HG03571 (cell line): ENCODE measurements around the gene SEC61G.
A peak's percentile ranks its signal among the peaks of the same experiment; 100 is the strongest.

ENCODE experiments used
- ATAC-seq: cut with Tn5 transposase; IDR thresholded peaks from one replicate; pipeline ENCODE4 v1.9.1; 2021; ENCODE audit not compliant: unreplicated experiment

SEC61G gene

DNA sequence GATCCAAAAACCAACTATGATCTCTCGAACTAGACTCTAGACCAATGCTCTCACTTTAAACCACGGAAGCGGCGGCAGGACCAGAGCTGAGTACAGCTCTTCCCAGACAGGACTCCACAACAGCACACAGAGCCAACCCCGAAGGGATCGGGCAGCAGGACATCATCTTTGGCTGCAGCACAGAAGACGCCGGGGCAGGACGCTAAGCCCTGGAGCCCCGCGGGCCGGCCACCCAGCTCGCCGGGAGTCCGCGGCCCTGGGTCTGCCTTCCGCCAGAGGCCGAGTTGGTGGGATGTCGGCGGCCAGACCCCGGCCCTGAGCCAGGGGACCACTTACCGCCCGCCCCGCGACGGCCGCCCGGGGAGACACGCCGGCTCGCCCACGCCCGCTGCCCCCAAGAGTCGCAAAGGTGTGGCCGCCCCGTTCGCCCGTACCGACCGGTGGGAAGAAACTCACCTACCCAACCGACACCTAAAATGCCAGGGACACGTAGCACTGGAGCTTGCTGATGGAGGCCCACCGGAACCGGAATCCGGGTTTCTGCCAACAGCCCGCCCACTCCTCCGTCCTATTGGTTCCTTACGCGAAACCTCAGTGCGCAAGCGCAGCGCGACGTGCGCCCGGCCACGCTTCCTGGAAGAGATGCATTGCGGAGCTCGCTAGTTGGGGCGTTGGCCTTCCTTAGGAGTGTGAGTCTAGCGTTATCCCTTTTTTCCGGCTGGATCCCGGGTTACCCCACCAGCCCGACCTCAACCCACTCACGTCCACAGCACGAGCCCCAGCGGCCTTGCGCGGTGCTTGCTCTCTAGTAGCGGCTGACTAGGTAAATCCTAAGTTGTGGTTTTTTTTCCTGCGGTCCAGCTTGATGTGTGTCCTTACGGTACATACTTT, at the start of gene SEC61G:
SEC61G (minus strand) TSS at position 510 of the 891 bp plus-strand sequence. CDS start 1,623 bp downstream, outside the sequence.
- peak; percentile 97 for ATAC-seq

DNA sequence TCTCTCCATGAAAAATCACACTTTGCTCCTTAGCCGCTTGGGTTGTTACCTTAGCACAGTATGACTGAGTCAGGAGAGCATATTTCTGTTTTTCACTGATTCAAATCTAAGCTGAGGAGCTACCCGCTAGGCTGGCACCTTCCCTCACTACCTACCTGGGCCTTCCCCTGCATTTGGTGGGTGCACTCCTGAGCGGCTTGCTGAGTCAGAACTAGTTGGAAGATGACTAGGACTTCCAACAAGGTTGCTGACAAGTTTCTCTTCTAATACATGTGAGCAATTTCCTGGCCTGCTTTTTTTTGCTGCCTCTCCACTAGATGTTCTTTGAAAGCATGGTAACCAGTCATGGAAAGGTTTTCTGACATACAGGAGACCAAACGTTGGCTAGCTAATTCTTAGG, 43.8 kb upstream of the SEC61G start:
- ATAC-seq = no peak

DNA sequence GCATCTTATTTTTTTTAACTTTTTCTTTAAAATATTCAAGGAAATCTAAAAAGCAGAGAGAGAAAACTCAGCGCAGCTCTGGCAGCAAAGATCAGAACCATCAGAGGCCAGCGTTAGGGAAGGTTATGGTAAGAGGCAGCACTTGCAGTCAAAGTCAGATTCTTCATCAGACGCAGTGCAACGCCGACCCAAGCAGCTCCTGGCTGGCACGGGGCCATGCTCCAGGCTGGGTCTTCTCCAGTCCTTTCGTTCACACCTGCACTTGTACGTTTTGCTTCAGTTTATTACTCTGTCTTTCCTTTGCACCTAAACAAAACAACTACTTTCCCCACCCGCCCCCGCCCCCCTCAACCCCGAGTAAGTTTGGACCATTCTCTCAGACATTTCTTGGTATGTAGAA, 43.1 kb upstream of the SEC61G start:
- no peak for ATAC-seq

DNA sequence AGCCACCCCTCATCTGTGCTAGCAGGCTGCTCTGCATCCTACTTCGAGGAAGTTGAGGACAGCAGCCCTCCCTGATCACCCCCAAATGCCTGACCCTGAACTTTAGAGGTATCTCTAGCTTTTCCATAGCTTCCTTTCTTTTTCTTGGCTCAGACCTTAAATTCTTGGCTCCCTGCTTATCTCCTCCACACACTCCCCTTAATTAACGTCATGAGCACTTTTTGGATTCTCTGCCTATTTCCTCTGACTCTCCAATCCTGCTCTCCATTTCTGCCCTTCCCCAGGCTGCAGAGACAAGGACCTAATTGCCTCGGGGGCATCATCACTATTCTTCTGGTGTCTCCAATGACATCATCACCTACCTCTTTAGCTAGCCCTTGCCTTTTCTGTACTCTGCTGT, 40.8 kb upstream of the SEC61G start:
- no peak for ATAC-seq

DNA sequence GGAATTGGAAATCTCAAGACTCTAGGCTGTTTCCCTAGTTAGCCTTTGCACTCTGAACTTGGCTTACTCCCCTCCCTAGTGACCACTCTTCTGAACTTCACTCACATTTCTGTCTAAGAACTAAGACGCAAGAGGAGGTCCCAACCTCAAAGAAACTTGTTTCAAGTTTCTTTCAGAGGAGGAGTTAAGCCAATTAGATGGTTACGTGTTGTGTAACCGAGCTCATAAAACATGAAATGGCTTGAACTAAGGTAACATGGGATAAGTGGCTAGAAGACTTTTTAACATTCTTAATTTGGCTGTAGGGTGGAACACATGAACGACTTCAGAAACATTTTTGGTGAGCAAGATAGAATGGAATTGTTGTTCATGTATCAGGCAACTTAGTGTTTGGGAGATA, 39.5 kb upstream of the SEC61G start:
- no peak for ATAC-seq

DNA sequence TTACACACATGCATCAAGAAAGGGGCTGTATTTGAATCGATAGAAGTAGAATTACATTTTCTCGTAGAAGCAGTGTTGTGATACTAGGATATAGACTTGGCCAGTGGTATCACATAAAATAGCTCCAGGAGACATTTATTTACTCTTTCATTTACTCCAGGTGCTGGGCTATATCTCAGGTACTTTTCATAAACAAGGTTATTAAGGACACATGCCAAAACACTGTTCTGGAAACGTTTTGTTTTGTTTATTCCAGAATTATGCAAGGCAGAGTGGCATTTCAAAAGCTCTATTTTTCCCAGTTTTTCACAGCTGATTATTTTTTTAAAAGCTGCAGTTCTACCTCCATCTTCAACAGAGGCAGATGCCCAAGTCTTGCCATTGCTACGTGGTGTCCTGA, 37.8 kb upstream of the SEC61G start:
- ATAC-seq = no peak

DNA sequence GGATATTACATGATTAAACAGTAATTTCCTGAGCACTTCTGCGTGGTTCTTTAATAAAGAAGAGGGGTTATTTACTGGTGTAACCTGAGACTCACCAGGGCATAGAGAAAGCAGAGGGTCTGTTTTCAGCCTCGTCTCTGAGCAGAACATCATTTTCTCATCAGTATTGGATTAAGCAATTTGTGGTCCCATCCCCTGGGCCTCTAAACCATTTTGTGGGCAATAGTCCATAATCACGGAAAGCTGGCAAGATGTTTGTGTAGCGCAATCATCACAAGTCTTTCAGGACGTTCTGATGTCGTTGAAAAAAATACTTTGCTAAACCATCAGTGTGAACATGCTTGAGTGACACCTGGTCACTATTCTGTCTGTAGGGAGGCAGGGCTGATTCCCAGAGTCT, 37.1 kb upstream of the SEC61G start:
- ATAC-seq = no peak

DNA sequence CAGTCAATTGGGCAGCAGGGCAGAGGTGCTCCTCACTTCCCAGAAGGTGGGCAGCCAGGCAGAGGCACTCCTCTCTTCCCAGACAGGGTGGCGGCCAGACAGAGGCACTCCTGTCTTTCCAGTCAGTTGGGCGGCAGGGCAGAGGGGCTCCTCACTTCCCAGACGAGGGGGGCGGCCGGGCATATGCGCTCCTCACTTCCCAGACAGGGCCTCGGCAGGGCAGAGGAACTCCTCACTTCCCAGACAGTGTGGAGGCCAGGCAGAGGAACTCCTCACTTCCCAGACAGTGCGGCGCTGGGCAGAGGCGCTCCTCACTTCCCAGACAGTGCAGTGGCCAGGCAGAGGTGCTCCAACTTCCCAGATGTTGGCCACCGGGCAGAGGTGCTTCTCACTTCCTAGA, 33.4 kb upstream of the SEC61G start:
- ATAC-seq = no peak

DNA sequence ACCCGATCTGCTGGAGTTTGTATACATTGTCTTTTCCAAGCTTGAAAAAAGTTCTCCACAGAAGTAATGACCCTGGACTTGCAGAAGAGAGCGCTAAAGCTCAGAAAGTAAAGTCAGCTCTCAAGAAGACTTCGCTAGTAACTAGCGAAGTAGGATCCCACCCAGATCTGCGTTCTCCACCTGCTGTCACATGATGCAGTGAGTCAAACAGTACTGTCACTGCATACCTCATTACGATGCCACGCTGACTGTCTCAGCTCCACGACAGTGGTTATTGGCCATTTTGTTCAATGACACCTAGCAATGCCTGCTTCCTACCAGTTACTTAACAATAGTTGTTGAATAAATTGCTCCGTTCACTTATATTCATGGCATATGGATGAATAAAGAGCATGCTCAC, 29.7 kb upstream of the SEC61G start:
- no peak for ATAC-seq

DNA sequence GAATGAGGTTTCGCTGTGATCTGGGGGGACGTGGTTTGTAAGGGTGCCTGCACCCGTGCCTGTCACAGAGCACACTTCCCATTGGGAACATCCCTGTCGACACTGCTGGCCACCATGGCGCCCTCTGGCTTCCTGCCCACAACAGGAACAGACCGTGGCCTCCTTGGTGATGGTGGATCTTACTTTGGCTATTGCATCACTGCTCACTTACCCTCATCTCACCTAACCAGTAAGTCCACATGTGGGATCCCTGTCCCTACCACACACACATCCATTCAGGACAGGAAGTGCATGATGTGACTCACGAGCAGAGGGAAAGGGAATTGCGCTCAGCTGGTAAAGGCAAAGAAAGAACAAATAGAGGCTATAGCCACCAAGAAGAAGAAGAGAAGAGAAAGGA, 26.2 kb upstream of the SEC61G start:
- no peak for ATAC-seq

DNA sequence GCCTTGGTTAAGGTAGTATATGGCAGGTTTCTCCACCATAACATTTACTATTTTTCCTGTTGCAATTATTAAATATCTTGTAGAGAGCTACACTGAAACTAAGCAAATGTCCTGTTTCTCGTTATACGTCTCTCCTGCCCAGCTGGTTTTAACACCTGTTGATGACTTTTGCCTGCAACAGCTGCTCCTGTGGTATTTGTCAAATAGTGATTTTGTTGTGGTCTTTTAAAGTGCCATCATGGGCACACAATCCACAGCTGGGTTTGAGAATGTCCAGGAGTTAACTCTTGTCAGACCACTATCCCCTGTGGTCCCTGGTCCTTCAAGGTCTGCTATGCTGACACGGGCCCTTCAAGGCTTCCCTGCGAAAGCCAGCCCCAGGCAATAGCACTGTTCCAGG, 24.9 kb upstream of the SEC61G start:
- no peak for ATAC-seq

DNA sequence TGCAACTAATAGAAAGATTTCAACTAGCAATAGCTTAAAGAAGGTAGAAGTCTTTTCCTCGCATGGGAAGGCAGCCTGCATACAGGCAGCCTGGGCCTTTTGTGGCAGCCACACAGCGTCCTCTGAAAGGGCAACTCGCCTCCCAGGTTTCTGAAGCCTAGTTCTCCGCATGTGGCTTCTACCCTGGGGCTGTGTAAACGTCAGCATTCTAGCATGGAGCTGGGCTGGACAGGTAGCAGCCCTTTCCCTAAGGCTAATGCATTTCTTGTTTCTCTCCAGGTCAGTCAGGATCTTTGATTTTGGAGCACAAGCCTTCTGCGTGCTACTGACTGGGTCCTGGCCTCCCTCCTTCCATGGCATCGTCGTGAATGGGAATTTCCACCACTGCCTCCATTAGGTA, 23.8 kb upstream of the SEC61G start:
- no peak for ATAC-seq

DNA sequence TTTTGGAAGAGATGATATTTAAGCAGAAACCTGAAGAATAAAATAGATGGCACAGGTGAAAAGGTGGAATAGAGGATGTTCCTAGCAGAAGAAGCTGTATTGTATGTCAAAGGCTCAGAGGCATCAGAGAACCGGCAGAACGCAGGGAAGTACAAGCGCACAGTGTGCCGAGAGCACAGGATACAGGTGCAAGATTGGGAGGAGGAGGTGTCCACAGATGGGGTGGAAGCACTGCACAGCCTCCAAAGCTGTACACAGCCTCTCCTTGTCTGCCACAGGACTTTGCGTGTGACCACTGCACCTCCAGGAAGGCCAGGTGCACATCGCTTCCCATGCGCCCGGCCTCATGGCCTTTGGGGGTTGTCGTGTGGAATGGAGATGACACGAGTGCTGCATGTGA, 23.3 kb upstream of the SEC61G start:
- ATAC-seq = no peak

DNA sequence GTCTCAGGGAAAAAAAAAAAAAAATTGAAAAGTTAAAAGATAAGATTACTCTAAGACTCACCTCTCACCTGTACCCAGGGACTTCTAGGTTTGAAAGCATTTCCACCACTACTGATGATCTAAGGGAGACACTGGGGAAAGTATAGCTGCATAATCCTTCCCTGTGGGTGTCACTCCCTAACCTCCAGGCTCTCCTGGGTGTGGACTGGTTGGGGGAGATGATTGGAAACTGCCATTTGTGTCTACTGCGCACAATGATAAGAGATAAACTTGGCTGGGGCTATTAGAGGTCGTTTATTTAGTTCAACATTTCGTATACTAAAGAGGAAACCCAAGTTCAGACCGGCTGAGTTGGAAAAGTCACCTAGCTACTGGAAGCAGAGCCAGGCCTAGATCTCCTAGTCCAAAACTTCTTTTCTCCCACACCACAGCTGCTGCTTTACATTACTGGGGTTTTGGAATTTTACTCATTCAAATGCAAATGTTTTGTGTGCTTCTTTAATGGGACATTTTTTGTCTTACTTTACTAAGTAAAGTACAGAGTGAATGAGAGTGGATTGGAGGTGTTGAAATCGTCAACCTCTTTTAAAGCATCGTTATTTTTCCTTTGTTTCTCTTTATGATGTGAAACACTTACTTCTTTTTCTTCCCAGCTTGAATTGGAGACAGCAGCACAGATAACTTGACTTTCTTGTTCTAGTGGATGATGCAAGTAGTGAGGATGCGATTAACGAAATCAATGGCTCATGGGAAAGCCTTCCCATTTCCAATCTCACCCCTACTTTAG, 22.3 kb upstream of the SEC61G start:
- ATAC-seq = no peak

DNA sequence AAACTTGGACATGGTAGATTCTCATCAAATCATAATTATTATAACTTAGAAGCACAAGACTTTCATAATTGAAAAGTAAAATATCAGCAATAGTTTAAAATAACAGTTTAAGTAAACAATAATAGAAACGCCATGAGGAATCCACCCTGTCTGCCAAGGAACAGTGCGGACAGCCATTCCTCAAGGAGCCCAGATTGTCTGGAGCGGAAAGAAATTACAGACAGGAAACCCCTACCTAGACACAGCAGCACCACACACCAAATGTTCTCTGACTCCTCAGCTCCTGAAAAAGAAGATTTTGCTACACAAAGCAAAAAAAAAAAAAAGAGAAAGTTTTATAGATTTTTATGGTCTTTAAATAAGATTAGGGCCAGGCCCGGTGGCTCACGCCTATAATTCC, 21.5 kb upstream of the SEC61G start:
- no peak for ATAC-seq

DNA sequence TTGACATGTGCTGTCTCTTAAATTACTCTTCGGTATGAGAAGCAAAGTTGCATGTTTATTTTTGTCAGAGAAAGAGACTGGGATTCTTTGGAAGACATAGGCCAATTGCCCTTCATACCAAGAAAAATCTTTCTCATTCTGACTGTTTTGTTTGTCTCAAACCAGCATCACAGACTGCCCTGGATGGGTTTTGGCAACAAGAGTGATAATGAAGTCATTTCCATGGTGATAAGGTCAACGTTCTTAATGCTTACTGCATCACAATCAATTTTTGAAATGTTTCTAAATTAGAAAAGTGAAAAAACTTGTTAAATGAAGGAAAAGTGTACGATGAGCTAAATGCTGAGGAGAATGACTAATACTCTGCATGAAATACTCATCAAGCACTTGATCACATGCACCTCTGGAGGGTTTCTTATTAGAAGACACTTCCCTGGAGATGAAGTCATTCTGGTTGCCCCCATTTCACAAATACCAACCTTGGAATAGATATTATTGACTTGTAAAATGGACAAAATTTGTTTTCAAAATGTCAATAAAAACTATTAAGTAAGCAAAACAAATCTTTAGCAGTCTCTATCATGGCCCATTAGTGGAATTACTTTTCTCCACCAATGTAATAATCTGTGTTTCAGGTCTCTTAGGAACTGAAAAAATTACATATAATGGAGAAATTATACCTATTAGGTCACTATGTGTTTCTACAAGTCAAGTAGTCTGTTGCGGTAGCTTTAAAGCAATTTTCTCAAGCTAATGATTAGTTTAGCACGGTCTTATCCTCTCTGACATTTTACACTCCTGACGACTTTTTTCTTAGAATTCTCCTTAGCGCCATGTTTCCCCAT, 19.9 kb upstream of the SEC61G start:
- no peak for ATAC-seq

DNA sequence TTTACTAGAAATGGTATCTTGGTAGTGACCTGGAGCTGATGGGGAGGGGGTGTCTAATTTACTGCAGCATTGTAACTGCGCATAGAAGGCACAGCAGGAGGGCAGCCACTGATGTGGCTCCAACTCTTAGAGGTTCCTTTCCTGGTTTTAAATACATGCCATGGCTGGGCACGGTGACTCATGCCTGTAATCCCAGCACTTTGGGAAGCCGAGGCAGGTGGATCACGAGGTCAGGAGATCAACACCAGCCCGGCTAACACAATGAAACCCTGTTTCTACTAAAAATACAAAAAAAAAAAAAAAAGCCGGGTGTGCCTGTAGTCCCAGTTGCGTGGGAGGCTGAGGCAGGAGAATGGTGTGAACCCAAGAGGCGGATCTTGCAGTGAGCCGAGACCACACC, 19.2 kb upstream of the SEC61G start:
- ATAC-seq = no peak

DNA sequence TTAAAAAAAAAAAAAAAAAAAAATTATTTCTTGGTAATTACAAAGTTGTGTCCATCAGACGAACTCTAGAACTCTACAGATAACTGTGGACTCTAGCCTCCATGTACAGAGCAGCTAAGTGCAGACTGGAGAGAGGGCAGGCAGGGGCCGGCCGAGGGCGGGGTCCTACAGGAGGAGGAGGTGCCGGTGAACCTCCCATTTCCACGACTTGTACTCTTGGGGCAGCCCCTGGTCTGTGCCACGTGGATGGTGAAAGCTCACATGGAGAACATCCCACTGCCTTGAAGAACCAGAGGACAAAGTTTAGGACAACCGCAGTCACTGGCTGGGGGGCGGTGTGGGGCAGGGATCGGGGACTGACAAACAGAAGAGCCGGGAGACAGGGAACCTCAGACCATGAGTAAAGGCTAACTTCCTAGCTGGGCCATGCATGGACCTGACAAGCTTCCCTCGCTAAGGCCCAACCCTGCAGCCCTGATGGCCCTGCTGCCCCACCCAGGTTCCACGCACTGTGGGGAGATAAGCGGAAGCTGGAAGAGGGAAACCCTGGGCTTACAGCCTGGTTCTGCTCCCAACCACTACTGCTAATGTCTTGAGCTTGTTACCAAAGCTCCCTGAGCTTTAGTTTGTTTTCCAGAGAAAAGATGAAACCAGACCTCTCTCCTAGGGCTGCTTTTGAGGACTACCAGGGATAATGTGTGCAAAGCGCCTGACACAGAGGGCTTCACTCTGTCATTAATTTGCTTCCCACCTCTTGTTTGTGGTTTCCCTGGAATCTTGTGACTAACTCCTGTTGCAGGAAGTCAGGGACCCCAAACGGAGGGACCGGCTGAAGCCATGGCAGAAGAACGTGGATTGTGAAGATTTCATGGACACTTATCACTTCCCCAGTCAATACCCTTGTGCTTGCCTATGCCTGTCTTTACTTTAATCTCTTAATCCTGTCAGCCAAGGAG, 16.1 kb upstream of the SEC61G start:
- no peak for ATAC-seq

DNA sequence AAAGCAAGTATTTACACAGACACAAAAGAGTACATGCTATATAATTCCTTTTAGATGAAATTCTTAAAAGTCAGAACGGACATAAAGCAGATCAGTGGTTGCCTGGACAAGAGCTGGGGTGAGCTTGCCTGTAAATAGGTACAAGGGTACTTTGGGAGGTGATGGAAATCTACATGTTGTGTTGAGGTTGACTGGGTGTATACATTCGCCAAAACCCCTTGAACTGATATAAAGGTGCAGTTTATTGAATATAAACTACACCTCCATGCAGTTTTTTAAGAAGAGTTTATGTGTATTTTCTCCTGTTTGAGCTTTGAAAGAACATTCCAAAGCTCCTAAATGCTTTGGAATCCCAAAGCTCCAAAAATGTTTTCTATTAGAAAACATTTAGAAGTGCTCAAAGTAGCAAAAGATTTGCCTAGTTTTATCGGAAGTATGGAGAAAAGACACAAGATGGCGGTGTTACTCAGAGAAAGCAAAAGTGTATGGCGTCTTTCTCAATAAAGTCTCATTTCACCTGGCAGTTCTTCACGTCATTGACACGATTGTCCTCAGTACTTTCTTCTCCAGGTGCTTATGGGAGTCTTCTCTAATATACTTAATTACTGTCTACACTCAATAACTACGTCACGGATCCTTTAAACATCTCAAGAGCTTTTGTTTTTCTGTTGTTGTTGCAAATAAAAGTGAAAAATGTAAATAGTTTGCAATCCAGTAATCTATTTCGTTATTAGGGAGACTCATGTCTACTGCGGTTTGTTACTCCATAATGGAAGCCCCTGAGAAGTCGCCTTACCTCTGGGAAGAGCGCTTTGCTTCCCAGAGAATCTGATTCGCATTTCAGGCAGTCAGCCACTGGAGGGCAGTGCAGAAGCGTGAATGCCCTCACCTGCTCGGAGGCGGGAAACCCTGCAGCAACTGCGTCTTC, 14.7 kb upstream of the SEC61G start:
- ATAC-seq = peak; percentile 69
